NCI-H1105 (cell line): ENCODE data around the gene LARGE2.

Source experiments
- DNase-seq: peaks from one replicate; lab custom pipeline; 2025; lab: John Stamatoyannopoulos, UW

The LARGE2 gene

GRCh38 chr11:45922425-45923082, at the start of gene LARGE2:
TSS of gene LARGE2 (plus strand) at chr11:45922656. CDS start at chr11:45922883, 227 bp downstream.
- DNase-seq = peak; percentile 88

GRCh38 chr11:45876401-45876800, 46.1 kb upstream of the LARGE2 start:
- DNase-seq = no peak

- no peak for DNase-seq
Observed at GRCh38 chr11:45877221-45877620, 45.2 kb upstream of the LARGE2 start.

- no peak for DNase-seq
Observed at GRCh38 chr11:45877845-45878244, 44.6 kb upstream of the LARGE2 start.

GRCh38 chr11:45879803-45880686, 42.4 kb upstream of the LARGE2 start:
- DNase-seq = no peak

- DNase-seq = no peak
Observed at GRCh38 chr11:45880772-45881570, 41.5 kb upstream of the LARGE2 start.

GRCh38 chr11:45881708-45882368, 40.6 kb upstream of the LARGE2 start:
- DNase-seq = peak; percentile 38

GRCh38 chr11:45884596-45885185, 37.8 kb upstream of the LARGE2 start:
- DNase-seq = no peak

- DNase-seq = peak; percentile 77
Observed at GRCh38 chr11:45885274-45885920, 37.1 kb upstream of the LARGE2 start, which contains the start of gene MAPK8IP1. TSS of gene MAPK8IP1 (plus strand) at chr11:45885651. CDS start at chr11:45885821, 170 bp downstream.

GRCh38 chr11:45885921-45886721, 36.3 kb upstream of the LARGE2 start:
- DNase-seq = peak; percentile 16

GRCh38 chr11:45886816-45887520, 35.5 kb upstream of the LARGE2 start:
- DNase-seq = no peak

GRCh38 chr11:45887587-45887986, 34.9 kb upstream of the LARGE2 start:
- no peak for DNase-seq

- DNase-seq = no peak
Observed at GRCh38 chr11:45889555-45889954, 32.9 kb upstream of the LARGE2 start.

- no peak for DNase-seq
Observed at GRCh38 chr11:45889966-45890365, 32.5 kb upstream of the LARGE2 start.

- DNase-seq = no peak
Observed at GRCh38 chr11:45890886-45891550, 31.4 kb upstream of the LARGE2 start.

- DNase-seq = no peak
Observed at GRCh38 chr11:45892856-45893255, 29.6 kb upstream of the LARGE2 start.

- DNase-seq = no peak
Observed at GRCh38 chr11:45894555-45895247, 27.8 kb upstream of the LARGE2 start.
